ENCODE measurements around the gene TMCO4.

The TMCO4 gene

GRCh38 chr1:19815801-19816736, 16.4 kb upstream of the TMCO4 start:
- H3K36me3 ChIP-seq = no peaks in the 10 kb centered on the region
- H3K4me3 ChIP-seq (ENCODE audit: low read depth in 1 of 2, low read length in 1 of 2) = no peak overlapping the region
- H3K27me3 ChIP-seq = no peaks in the 10 kb centered on the region
- no peaks in the 10 kb centered on the region for H3K9me3 ChIP-seq
- H3K27ac ChIP-seq = no peak overlapping the region
- no peaks in the 10 kb centered on the region for H3K4me1 ChIP-seq (ENCODE audit: control insufficient read depth in 1 of 2, insufficient read depth in 1 of 2, low read depth in 1 of 2, low read length in 1 of 2)
- TF ChIP-seq, protein P1, sequence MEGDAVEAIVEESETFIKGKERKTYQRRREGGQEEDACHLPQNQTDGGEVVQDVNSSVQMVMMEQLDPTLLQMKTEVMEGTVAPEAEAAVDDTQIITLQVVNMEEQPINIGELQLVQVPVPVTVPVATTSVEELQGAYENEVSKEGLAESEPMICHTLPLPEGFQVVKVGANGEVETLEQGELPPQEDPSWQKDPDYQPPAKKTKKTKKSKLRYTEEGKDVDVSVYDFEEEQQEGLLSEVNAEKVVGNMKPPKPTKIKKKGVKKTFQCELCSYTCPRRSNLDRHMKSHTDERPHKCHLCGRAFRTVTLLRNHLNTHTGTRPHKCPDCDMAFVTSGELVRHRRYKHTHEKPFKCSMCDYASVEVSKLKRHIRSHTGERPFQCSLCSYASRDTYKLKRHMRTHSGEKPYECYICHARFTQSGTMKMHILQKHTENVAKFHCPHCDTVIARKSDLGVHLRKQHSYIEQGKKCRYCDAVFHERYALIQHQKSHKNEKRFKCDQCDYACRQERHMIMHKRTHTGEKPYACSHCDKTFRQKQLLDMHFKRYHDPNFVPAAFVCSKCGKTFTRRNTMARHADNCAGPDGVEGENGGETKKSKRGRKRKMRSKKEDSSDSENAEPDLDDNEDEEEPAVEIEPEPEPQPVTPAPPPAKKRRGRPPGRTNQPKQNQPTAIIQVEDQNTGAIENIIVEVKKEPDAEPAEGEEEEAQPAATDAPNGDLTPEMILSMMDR (IDR thresholded peaks at IDR 0.05) = no peak

DNA sequence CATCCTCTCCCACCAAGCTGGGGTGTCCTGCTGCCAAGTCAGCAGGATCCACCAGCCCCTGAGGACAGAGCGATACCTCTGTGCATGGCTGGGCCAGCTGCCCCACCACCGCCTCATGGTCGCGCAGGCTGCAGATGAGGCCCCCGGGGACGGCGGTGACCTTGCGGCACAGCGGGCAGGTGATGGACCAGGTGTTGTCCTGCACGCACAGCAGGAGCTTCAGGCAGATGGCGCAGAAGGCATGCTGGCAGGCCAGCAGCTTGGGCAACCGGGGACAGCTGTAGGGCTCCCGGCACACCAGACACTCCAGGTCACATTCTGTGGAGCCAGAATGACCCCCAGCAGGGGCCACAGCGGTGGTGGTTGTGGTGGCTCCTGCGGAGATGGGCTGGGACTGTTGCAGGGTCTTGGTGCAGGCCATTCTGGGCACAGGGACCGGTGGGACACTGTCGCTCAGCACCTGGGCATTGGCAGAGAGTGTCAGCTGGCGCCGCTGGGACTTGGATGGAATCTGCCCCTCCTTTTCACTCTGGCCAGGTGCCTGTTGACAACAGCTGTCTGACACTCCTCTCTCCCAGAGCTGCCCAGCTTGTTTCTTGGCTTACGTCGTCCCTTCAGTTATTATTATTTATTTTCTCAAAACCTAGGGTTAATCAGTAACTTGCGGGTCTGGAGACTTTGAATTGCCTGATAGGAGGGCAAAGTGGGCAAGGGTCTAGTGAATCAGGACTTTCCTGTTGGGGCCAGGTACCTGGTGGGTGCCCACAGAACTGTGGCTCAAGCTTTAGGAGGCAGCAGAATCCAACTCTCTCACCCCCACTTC, 15.2 kb upstream of the TMCO4 start, which contains the start of gene RNF186:
RNF186 (minus strand) TSS at position 603 of the 823 bp plus-strand sequence; CDS start at position 421, 182 bp downstream.
- TF ChIP-seq, protein P1 (IDR thresholded peaks at IDR 0.05) = no peak
- Histone ChIP-seq H3K36me3 (no peaks in the 10 kb centered on the region), H3K27ac (no peak within 1 kb of the TSS), H3K27me3 (no peaks in the 10 kb centered on the region), H3K4me1 (ENCODE audit: control insufficient read depth in 1 of 2, insufficient read depth in 1 of 2, low read depth in 1 of 2, low read length in 1 of 2) (no peaks in the 10 kb centered on the region), H3K9me3 (no peaks in the 10 kb centered on the region), H3K4me3 (ENCODE audit: low read depth in 1 of 2, low read length in 1 of 2) (no peak within 1 kb of the TSS)

DNA sequence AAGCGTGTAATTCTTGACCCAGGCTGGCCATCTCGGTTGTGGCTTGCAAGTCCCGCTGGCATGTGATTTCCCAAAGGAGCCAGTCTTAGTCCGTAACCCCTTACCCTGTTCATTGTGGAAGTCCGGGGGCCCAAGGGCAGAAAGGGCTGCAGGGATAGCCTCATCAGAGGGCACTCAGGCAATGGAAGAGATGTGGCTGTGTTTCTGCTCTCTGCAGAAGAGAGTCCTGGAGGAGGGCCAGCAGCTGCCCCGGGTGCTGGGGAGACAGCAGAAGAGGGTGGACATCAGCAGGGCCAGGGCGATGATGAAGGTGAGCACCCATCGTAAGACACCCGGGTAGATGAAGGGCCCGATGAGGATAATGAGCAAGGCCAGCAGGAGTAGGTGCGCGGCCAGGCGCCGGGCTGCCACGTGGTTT, 14.5 kb upstream of the TMCO4 start:
- Histone ChIP-seq H3K4me3 (ENCODE audit: low read depth in 1 of 2, low read length in 1 of 2) (no peak overlapping the region), H3K4me1 (ENCODE audit: control insufficient read depth in 1 of 2, insufficient read depth in 1 of 2, low read depth in 1 of 2, low read length in 1 of 2) (no peaks in the 10 kb centered on the region), H3K27ac (no peak overlapping the region), H3K36me3 (no peaks in the 10 kb centered on the region), H3K27me3 (no peaks in the 10 kb centered on the region), H3K9me3 (no peaks in the 10 kb centered on the region)
- TF ChIP-seq, protein P1 (IDR thresholded peaks at IDR 0.05) = no peak

GRCh38 chr1:19813643-19813960, 13.9 kb upstream of the TMCO4 start:
- no peaks in the 10 kb centered on the region for H3K9me3 ChIP-seq
- no peaks in the 10 kb centered on the region for H3K4me1 ChIP-seq (ENCODE audit: control insufficient read depth in 1 of 2, insufficient read depth in 1 of 2, low read depth in 1 of 2, low read length in 1 of 2)
- no peaks in the 10 kb centered on the region for H3K36me3 ChIP-seq
- no peak overlapping the region for H3K4me3 ChIP-seq (ENCODE audit: low read depth in 1 of 2, low read length in 1 of 2)
- no peaks in the 10 kb centered on the region for H3K27me3 ChIP-seq
- TF ChIP-seq, protein P1 (IDR thresholded peaks at IDR 0.05) = no peak
- no peak overlapping the region for H3K27ac ChIP-seq

DNA sequence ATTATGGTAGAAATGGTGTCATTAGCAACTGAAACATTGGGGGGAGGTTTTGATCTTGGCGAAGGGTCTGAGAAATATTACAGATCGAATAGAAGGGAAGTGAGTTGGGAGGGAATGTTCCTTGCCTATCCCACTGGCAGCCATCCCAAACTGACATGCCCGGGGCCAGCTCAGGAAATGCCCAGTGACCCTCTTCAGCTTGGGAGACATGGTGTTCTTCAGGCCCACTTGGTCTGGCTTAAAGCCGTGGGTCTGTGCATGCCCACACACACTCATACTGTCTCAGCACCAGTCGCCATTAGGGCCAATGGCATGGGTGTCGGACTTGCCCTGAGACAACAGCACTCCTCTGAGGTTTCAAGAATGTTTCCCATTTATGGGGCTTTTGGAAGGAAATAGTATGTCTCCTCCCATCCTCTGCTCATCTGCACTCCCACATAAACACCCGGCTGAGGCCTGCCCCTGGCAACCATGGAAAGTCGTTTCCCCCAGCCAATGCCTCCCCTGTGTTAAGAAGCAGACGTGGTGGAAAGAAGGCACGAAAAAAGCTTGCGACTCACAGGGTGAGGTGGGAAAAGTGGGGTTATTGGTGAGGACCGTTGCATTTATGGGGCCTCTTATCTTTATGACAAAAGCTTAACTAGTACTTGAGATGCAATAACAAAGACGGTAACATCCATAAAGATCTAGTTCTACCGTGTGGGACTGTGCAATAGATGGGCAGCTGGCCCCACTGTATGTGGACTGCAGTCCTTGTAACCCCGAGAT, 13.3 kb upstream of the TMCO4 start:
- TF ChIP-seq, protein P1 (IDR thresholded peaks at IDR 0.05) = no peak
- H3K4me1 ChIP-seq (ENCODE audit: control insufficient read depth in 1 of 2, insufficient read depth in 1 of 2, low read depth in 1 of 2, low read length in 1 of 2) = no peaks in the 10 kb centered on the region
- no peaks in the 10 kb centered on the region for H3K9me3 ChIP-seq
- H3K36me3 ChIP-seq = no peaks in the 10 kb centered on the region
- no peak overlapping the region for H3K27ac ChIP-seq
- no peaks in the 10 kb centered on the region for H3K27me3 ChIP-seq
- no peak overlapping the region for H3K4me3 ChIP-seq (ENCODE audit: low read depth in 1 of 2, low read length in 1 of 2)
